ENCODE results near the gene DDX18. TPM values are rescaled to one million over a fixed set of nuclear protein-coding genes. Genes with fewer than 3 reads are reported as not detected.

DDX18 gene
- total and polyA plus RNA-seq, 10 of the 15 experiments (the other 5 are each of a cell fraction or from before 2014, with no cell fraction given) = 54.3 to 110 (median 74.9) TPM

GRCh38 chr2:117853316-117853715, 38.8 kb downstream of the DDX18 start:
- no peaks in the 10 kb centered on the region for H3K79me2 ChIP-seq (ENCODE audit: control insufficient read depth, insufficient read depth, low read length)
- ChIA-PET RAD21 (ENCODE audit: unreplicated experiment) (no interaction called here), SMC1A (ENCODE audit: uncharacterized antibody, unreplicated experiment) (no interaction called here), CTCF (no interaction called here), POLR2A (interaction anchor here (0.7 kb wide), 1 partner anchor 78 kb away, joined by 3 read pairs; no protein-coding TSS in a partner anchor)
- peaks cover 0 to 4% of the 10 kb centered on the region in 2 experiments; a peak in 2 of 4 replicates for H3K27me3 ChIP-seq (replicated peaks in 1 of 2; ENCODE audit: control insufficient read depth in 2 of 2, insufficient read depth in 2 of 2, low read length in 1 of 2)
- H3K9me3 ChIP-seq (replicated peaks; ENCODE audit: control insufficient read depth, insufficient read depth, low read length) = no peaks in the 10 kb centered on the region
- H3K9ac ChIP-seq (ENCODE audit: control insufficient read depth, insufficient read depth, low read length) = no peak overlapping the region
- H3K4me3 ChIP-seq = no peak overlapping the region
- no peak overlapping the region for H3K27ac ChIP-seq (ENCODE audit: control insufficient read depth, insufficient read depth)
- H3K36me3 ChIP-seq (ENCODE audit: control insufficient read depth in 2 of 2, insufficient read depth in 2 of 2, low read length in 1 of 2) = no peaks in the 10 kb centered on the region
- in situ Hi-C loops (cut with MboI) (no loop called here), intact Hi-C loops (cut with micrococcal nuclease; ENCODE audit: unreplicated experiment) (no loop called here)
- H3K4me1 ChIP-seq (ENCODE audit: control insufficient read depth, insufficient read depth, low read length) = no peaks in the 10 kb centered on the region
- no peak for DNase-seq (ENCODE audit: low read depth, low spot score)
- FAIRE-seq = no peak
- 44% methylated on average over 2 of the region's 2 CpGs for WGBS (ENCODE audit: insufficient coverage, insufficient replicate concordance, low lambda C conversion rate, missing lambda C conversion rate)
- H2AFZ ChIP-seq (ENCODE audit: control insufficient read depth, low read depth, low read length) = no peak overlapping the region
- H4K20me1 ChIP-seq (ENCODE audit: control insufficient read depth, insufficient read depth) = no peaks in the 10 kb centered on the region
- no peak for TF ChIP-seq POU2F2 (IDR thresholded peaks at IDR 0.05; ENCODE audit: borderline replicate concordance, low read depth, low read length)
- no peak for TF ChIP-seq CTCF (IDR thresholded peaks at IDR 0.05 in 2 of 3, conservative IDR thresholded peaks at IDR 0.05 in 1 of 3; ENCODE audit: control insufficient read depth in 2 of 3, extremely low read depth in 1 of 3, insufficient read depth in 1 of 3, low read depth in 3 of 3, low read length in 3 of 3)
- no peak for TF ChIP-seq IKZF2 (IDR thresholded peaks at IDR 0.05)
- TF ChIP-seq NFIC (IDR thresholded peaks at IDR 0.05; ENCODE audit: low read depth, low read length) = no peak
- TF ChIP-seq BCL3 (IDR thresholded peaks at IDR 0.05; ENCODE audit: borderline replicate concordance, insufficient read depth, low read depth, low read length, poor library complexity, severe bottlenecking) = no peak
- TF ChIP-seq EED (IDR thresholded peaks at IDR 0.05; ENCODE audit: low read depth) = no peak
- no peak for TF ChIP-seq RB1 (IDR thresholded peaks at IDR 0.05; ENCODE audit: borderline replicate concordance)
- no peak for TF ChIP-seq CHD4 (IDR thresholded peaks at IDR 0.05)
- no peak for TF ChIP-seq HSF1 (IDR thresholded peaks at IDR 0.05; ENCODE audit: low read depth, low read length)
- no peak for TF ChIP-seq ATF3 (IDR thresholded peaks at IDR 0.05; ENCODE audit: borderline replicate concordance, extremely low read depth, low read depth, low read length)
- TF ChIP-seq RAD51 (IDR thresholded peaks at IDR 0.05) = no peak
- no peak for TF ChIP-seq KDM1A (IDR thresholded peaks at IDR 0.05; ENCODE audit: borderline replicate concordance)
- no peak for TF ChIP-seq CEBPB (IDR thresholded peaks at IDR 0.05; ENCODE audit: borderline replicate concordance in 1 of 2, low read depth in 2 of 2, low read length in 2 of 2)
- no peak for TF ChIP-seq TCF12 (IDR thresholded peaks at IDR 0.05; ENCODE audit: low read depth, low read length)
- TF ChIP-seq BHLHE40 (IDR thresholded peaks at IDR 0.05; ENCODE audit: borderline replicate concordance in 1 of 2, low read depth in 2 of 2, low read length in 1 of 2) = no peak
- TF ChIP-seq SRF (IDR thresholded peaks at IDR 0.05; ENCODE audit: low read depth in 2 of 2, low read length in 2 of 2) = no peak
- no peak overlapping the region for H3K4me2 ChIP-seq (ENCODE audit: control insufficient read depth, insufficient read depth)
- no peak for ATAC-seq
- no TSS peak for BruUV-seq (replicated peaks)
